HG02588 (cell line): ENCODE data around the gene CEP95.
"Not testable (repeated sequence)": the region's sequence is repeated elsewhere in the genome, so short reads cannot be mapped to it uniquely, and the experiment has no call there.

ENCODE experiments used
- ATAC-seq: cut with Tn5 transposase; IDR thresholded peaks from one replicate; pipeline ENCODE4 v1.9.1; 2021; ENCODE audit warnings: mild to moderate bottlenecking, moderate library complexity; ENCODE audit not compliant: unreplicated experiment

The CEP95 gene

DNA sequence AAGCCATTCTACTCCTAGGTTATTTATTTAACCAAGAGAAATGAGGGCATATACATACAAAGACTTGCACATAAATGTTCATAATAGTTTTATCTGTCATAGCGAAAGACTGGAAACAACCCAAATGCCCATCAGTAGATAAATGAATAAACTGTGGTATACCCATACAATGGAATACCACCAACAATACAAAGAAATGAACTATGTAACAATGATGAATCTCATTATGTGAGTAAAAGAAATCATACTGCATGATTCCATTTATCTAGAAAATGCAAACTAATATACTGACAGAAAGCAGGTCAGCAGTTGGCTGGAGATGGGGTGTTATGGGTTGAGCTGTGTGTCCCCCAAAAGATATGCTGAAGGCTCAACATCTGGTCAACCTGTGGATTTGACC, 57.3 kb downstream of the CEP95 start:
- ATAC-seq: no peak

DNA sequence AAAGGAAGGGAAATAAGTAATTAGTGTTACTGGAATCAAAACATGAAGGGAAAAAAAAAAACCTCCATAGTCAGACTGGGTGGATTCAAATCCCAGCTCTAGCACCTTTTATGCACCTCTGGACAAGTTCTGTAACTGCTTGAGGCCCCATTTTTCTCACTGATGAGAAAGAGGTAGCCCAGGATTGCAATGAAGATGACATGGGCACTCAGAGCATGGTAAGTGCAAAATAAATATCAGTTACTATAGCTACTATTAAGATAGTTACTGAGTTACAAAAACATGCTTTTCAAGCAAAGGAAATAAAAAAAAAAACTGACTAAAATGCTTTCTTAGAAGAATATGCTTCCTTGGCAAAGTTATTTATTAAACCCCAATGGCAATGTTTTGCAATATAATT, 58.8 kb downstream of the CEP95 start:
- ATAC-seq: no peak

DNA sequence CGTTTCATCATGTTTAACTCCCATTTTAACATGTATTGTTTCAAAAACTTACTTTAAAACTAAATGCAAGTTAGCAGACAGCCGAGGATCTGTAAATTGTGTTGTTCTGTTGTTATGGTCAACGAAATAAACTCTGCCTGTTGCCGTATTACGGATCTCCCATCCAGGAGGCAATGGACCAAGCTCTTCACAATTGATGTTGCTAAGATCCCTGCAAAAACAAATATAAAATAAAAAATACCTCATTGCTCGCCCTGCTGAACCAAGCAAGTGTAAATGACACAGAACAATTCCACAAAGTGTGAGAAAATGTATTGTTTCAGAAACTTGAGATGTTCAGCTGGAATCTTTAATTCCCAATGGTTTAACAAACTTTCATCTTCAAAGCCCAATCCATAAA, 65.0 kb downstream of the CEP95 start:
- no peak for ATAC-seq

DNA sequence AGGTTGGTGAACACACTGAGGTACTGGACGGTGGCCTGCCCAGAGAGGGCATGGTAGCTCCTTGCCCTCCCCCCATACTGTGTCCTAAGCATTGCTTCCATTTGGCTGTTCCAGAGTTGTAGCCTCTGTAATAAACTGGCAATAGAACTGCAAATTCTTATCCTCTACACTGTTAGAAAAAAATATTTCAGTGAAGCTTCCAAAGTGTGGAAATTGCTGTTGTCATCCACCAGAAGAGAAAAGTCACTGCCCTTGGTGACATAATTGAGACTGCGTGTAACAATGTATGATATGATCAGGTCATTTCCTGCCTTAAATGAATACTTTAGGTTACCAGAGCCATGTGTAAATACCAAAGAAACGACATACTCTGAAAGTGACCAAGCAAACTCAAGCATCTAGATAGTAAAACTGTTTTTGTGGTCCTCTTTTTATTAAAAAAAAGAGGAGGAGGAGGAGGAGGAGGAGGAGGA, 65.9 kb downstream of the CEP95 start:
- ATAC-seq: no peak

DNA sequence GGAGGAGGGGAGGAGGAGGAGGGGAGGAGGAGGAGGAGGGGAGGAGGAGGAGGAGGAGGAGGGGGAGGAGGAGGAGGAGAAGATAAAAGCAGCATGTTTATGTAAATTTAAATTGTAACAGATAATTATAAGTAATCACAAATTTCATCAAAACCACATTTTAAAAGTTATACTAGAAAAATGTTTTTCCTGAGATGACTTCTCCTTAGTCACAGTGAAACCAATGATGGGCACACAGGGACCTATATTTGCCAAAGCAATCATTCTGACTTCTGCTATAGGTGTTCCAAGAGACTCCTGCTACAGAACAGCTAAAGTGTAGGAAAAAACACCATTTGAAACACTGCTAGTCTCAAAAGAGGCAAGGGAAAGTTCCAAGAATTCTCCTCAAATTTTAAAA, 66.4 kb downstream of the CEP95 start:
- no peak for ATAC-seq

DNA sequence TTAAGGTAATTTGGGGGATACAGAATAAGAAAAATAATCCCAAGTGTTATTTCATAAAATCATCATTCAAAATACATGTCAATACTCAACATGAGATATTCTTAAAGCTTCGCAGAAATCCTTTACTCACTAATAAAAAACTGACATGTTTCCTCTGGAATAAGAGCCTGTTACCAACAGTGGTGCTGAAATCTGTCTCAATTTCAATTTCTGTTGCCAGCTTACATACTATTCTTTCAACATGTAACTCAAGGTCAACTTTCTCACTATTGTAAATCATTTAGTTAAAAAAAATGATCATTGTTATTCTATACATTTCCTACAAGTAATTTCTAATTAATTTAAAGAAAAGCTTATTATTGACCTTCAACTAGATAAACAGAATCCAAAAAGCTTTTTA, 67.9 kb downstream of the CEP95 start:
- no peak for ATAC-seq

DNA sequence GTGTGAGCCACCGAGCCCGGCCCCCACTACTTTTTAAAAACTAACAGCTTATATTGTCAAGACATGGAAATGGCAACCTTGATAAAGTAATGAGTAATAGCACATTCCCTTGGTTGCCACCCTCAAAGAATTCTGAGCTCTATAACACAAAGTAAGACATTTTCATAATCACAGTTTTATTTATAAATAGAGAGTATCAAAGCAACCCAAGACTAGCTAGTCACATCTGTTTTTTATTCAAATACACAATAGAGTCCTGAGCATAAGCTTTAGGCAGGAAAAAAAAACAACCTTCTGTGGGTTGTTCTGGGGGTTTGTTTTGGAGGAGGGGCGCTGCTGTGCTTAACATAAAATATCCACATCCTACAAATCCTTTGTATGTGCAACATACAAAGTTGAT, 68.7 kb downstream of the CEP95 start:
- no peak for ATAC-seq

DNA sequence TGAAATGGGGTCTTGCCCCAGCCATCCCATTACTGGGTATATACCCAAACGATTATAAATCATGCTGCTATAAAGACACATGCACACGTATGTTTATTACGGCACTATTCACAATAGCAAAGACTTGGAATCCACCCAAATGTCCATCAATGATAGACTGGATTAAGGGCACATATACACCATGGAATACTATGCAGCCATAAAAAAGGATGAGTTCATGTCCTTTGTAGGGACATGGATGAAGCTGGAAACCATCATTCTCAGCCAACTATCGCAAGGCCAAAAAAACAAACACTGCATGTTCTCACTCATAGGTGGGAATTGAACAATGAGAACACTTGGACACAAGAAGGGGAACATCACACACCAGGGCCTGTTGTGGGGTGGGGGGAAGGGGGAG, 70.2 kb downstream of the CEP95 start:
- ATAC-seq: not testable (repeated sequence)

DNA sequence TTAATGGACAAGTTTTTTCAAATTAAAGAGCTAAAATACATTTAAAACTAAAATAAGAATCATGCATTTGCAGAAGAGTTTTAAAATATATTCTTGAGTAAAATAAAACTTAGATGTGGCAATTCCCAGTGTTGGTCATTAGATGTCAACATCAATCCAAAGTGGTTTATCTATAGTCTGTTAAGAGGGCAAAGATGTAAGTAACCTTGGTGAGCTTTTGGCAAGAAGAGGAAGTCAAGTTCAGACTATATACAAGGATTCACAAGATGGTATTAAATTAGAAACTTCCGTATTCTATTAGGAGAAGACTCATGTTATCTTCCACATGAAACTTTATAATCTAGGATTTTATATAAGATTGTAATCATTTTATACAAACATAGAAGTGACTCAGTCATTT, 73.1 kb downstream of the CEP95 start:
- no peak for ATAC-seq

DNA sequence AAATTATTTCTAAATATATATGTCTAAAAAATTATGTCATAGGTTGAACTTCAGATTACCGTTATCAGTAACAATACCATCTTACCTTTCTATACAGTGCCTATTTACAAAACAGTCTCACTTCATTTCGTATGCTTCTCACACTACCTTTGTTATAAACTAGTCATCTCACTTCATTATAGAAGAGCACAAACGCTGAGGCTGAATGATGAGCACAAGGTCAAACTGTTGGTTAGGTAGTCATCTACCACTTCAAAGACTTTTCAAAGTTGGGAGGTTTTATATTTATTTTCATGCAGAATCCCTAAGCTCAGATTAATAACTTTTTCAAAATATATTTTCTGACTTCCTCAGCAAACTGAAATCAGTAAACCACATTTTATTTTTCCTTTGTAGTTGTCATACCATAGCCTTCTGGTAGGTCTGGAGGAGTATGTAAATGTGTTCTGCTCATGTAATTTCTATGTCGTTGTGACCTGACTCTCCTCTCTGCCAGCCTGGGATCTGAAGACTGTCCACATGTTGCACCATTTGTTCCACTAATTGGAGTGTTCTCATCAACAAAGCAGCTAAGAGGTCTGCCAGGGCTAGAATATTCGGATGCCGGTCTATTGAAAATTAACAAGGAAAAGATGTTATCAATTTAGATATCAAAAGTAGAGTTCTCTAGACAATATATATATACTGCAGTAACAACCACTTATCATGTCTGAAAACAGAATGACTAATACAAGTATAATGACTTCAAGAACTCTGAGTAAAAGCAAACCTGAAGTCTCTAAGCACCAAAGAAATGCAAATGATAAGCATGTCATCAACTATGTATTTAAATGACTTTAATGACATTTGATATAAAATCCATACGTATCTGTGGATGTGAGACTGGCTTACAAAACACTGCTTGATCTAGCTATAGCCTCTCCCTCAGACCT, 73.9 kb downstream of the CEP95 start:
- no peak for ATAC-seq

DNA sequence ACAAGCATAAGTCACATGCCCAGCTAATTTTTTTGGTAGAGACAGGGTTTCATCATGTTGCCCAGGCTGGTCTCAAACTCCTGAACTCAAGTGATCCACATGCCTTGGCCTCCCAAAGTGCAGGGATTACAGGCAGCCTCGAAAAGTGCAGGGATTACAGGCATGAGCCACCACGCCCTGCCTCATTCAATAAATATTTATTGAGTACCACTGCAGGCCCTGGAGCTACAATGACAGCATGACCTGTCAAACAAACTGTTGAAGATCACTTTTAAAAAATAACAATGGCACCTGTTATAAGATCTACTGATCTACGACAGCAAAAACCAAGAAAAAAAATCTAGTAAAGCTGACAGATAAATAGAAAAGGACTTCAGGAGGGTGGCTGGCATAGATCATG, 76.3 kb downstream of the CEP95 start:
- ATAC-seq: no peak

DNA sequence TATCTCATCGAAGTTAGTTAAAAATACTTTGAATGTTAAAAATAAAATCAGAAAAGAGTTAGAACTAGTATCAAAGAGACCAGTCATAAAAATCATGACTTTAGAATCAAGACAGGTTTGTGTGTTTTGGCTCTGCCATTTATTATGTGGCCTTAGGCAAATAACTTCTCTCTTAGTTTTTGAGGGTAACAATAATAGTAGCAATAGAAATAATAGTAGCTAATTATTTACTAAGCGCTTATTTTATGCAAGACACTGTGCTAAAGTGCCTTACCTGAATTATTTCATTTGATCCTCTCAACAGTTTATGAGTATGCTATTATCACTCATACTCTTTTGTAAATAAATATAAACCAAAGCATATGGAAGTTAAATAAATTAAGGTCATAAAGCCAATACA, 78.4 kb downstream of the CEP95 start:
- ATAC-seq: no peak
